Natural killer cell treated with Interleukin-12 subunit alpha and Interleukin-12 subunit beta and Interleukin-15 and Interleukin-18, amount 100 ng/mL, for 72 hours (primary cell): ENCODE measurements around the gene ENPP4. TPM values are rescaled to one million over a fixed set of nuclear protein-coding genes. Genes with fewer than 3 reads are reported as not detected.
"Not testable (repeated sequence)": the region's sequence is repeated elsewhere in the genome, so short reads cannot be mapped to it uniquely, and the experiment has no call there.

Source experiments
- ATAC-seq, 2 donors: fragments of 150-1000 bp; cut with Tn5 transposase in 1 of 2; sonication (Bioruptor Pico), chemical (Tn5 transposase) in 1 of 2; 2 replicates each; pipeline ENCODE4 v1.10.0; 2021
- DNase-seq: peaks from one replicate; pipeline ENCODE4 v3.0.0; 2022; ENCODE audit warnings: low spot score
- H3K27ac Mint-ChIP-seq, 2 donors: 1 replicate in 1 of 2; 2 replicates in 1 of 2; pipeline ENCODE4 v1.8.0; 2022; ENCODE audit warnings: mixed read lengths in 2 of 2, mild to moderate bottlenecking in 1 of 2, moderate library complexity in 1 of 2
- H3K27me3 Mint-ChIP-seq, 2 donors: 1 replicate in 1 of 2; 2 replicates in 1 of 2; pipeline ENCODE4 v1.8.0; 2022; ENCODE audit warnings: mixed read lengths in 2 of 2
- H3K36me3 Mint-ChIP-seq: one replicate; pipeline ENCODE4 v1.8.0; 2022; ENCODE audit warnings: mixed read lengths
- H3K4me1 Mint-ChIP-seq, 2 donors: 1 replicate in 1 of 2; 2 replicates in 1 of 2; pipeline ENCODE4 v1.8.0; 2022; ENCODE audit warnings: low read depth in 2 of 2, mixed read lengths in 2 of 2, mild to moderate bottlenecking in 1 of 2
- H3K4me3 Mint-ChIP-seq: one replicate; pipeline ENCODE4 v1.8.0; 2022; ENCODE audit warnings: mixed read lengths
- H3K9me3 Mint-ChIP-seq: 2 replicates; pipeline ENCODE4 v1.8.0; 2022; ENCODE audit warnings: mixed read lengths
- total RNA-seq, 2 donors: library from RNA; stranded (reverse); gene quantifications; one replicate each; pipeline ENCODE4 v1.2.3, GENCODE V29; 2022

The ENPP4 gene
- total RNA-seq, 2 donors from 2014 or later, result 7.6 to 25.5 TPM

- ATAC-seq, result no peak
- no peaks in the 10 kb centered on the region for H3K27me3 Mint-ChIP-seq
Observed at GRCh38 chr6:46105568-46105967, 24.2 kb upstream of the ENPP4 start.

DNA sequence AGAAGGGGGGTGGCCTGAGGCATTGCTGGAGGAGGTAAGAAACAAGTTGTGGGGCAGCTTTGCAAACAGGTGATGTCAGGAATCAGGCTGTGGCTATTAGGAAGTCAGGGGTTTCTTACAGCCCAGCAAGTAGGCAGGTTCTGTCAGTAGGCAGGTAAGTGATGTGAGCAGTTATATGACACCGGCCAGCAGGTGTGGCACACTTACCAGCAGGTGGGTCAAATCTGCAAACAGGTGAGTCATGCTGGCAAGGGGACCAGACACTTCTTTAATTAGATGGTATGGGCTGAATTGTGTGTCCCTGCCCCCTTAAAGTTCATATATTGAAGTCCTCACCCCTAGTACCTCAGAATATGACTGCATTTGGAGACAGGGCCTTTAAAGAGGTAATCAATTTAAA lies 16.4 kb upstream of the ENPP4 start:
- Mint-ChIP-seq H3K36me3 (no peaks in the 10 kb centered on the region), H3K27ac (no peak overlapping the region), H3K4me3 (no peak overlapping the region), H3K4me1 (peaks cover 10 to 41% of the 10 kb centered on the region in 2 donors), H3K27me3 (no peaks in the 10 kb centered on the region), H3K9me3 (peaks cover 3% of the 10 kb centered on the region)
- ATAC-seq (no peak), DNase-seq (no peak)

More at GRCh38 chr6:46105568-46105967, 24.2 kb upstream of the ENPP4 start:
- Mint-ChIP-seq H3K4me3 (no peak overlapping the region), H3K36me3 (no peaks in the 10 kb centered on the region), H3K4me1 (peaks cover 12 to 21% of the 10 kb centered on the region in 2 donors), H3K9me3 (no peaks in the 10 kb centered on the region), H3K27ac (peak overlapping the region in 1 of 2 donors; percentile 63)
- no peak for DNase-seq

GRCh38 chr6:46115634-46116033 lies 14.2 kb upstream of the ENPP4 start:
- no peaks in the 10 kb centered on the region for H3K27me3 Mint-ChIP-seq
- peaks cover 3% of the 10 kb centered on the region for H3K36me3 Mint-ChIP-seq
- H3K9me3 Mint-ChIP-seq, result peaks cover 3% of the 10 kb centered on the region
- ATAC-seq (no peak), DNase-seq (no peak)
- H3K27ac Mint-ChIP-seq, result no peak overlapping the region
- no peak overlapping the region for H3K4me3 Mint-ChIP-seq
- peaks cover 17 to 57% of the 10 kb centered on the region in 2 donors for H3K4me1 Mint-ChIP-seq

DNA sequence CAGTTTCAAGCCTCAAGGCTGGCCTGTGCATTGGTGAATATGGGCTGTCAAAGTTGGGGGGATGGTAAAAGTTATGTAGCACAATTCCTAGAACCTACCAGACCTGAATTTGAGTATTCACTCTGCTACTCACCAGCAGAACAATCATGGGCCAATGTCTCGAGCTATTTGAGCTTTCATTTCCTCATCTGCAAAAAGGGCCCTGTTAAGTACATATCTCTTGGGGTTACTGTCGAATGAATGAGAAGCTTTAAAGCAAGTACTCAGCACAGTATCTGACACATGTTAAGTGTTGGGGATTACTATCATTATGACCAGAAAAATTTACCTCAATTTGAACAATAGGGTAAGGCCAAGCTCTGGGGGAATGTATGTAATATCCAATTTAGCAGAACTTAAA lies 13.5 kb upstream of the ENPP4 start:
- Mint-ChIP-seq H3K9me3 (peaks cover 3% of the 10 kb centered on the region), H3K4me3 (no peak overlapping the region), H3K4me1 (peaks cover 17 to 55% of the 10 kb centered on the region in 2 donors), H3K27me3 (no peaks in the 10 kb centered on the region), H3K27ac (no peak overlapping the region), H3K36me3 (peaks cover 6% of the 10 kb centered on the region)
- DNase-seq, result no peak
- no peak for ATAC-seq

DNA sequence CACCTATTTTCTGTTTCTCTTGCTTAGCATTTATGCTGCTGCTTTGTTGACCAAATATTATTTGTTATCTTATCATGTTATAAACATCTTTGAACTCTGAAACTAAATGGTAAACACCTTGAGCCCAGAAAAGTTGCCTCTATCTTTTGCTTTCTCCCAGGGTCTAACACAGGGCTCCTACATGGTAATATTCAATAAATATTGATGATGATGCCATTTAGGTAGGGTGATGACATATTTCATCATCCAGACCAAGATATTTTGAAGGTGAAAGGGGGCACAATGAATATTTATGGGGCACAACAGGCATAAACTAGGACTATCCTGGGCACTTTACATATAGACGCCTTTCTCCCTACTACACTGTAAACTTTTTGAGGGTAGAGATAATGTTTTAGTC lies 11.6 kb upstream of the ENPP4 start:
- DNase-seq (no peak), ATAC-seq (no peak)
- H3K4me3 Mint-ChIP-seq, result no peak overlapping the region
- H3K27ac Mint-ChIP-seq, result peak overlapping the region in 1 of 2 donors; percentile 80
- H3K4me1 Mint-ChIP-seq, result peaks cover 19 to 61% of the 10 kb centered on the region in 2 donors
- no peaks in the 10 kb centered on the region for H3K27me3 Mint-ChIP-seq
- H3K9me3 Mint-ChIP-seq, result peaks cover 2% of the 10 kb centered on the region
- H3K36me3 Mint-ChIP-seq, result peaks cover 15% of the 10 kb centered on the region

DNA sequence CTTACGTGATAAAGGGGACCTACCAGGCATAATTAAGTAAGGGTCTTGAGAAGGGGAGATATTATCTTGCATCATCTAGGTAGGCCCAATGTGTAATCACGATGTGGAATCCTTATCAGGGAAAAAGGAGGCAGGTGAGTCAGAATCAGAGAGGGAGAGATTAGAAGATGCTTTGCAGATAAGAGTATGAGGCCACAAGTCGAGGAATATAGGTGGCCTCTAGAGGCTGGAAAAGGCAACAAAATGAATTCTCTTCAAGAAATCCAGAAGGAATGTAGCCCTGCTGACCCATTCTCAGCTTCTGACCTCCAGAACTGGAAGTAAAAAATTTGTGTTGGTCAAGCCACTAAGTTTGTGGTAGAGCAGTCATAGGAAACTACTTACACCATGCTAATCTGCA lies 11.0 kb upstream of the ENPP4 start:
- H3K27me3 Mint-ChIP-seq, result no peaks in the 10 kb centered on the region
- DNase-seq (no peak), ATAC-seq (no peak)
- peak overlapping the region in 1 of 2 donors; percentile 80 for H3K27ac Mint-ChIP-seq
- H3K36me3 Mint-ChIP-seq, result peaks cover 15% of the 10 kb centered on the region
- peaks cover 12 to 55% of the 10 kb centered on the region in 2 donors for H3K4me1 Mint-ChIP-seq
- H3K9me3 Mint-ChIP-seq, result peaks cover 2% of the 10 kb centered on the region
- no peak overlapping the region for H3K4me3 Mint-ChIP-seq

GRCh38 chr6:46119679-46120078 lies 10.1 kb upstream of the ENPP4 start:
- not testable (repeated sequence) for H3K27me3 Mint-ChIP-seq, ATAC-seq, H3K27ac Mint-ChIP-seq, H3K9me3 Mint-ChIP-seq, H3K4me3 Mint-ChIP-seq, DNase-seq
- Mint-ChIP-seq H3K4me1 (peaks cover 12 to 53% of the 10 kb centered on the region in 2 donors), H3K36me3 (peaks cover 15% of the 10 kb centered on the region)

DNA sequence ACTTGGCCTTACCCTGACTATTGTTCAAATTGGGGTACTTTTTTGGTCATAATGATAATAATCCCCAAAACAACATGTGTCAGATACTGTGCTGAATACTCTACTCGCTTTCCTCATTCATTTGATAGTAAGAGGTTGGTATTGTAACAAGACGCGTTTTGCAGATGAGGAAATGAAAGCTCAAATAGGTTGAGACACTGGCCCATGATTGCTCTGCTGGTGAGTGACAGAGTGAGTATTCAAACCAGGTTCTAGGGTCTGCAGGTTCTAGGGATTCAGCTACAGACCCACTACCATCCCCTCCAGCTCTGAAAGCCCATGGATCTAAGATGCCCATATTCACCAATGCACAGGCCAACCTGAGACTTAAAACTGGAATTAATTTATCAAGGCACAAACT lies 1.3 kb upstream of the ENPP4 start:
- ATAC-seq, result no peak
- H3K27ac Mint-ChIP-seq, result peak overlapping the region; percentile 94 to 97
- no peak for DNase-seq
- H3K27me3 Mint-ChIP-seq, result no peaks in the 10 kb centered on the region
- no peaks in the 10 kb centered on the region for H3K36me3 Mint-ChIP-seq
- H3K4me3 Mint-ChIP-seq, result peak overlapping the region; percentile 100
- H3K4me1 Mint-ChIP-seq, result peaks cover 38 to 48% of the 10 kb centered on the region in 2 donors
- H3K9me3 Mint-ChIP-seq, result no peaks in the 10 kb centered on the region

GRCh38 chr6:46129291-46129628 lies 529 bp upstream of the ENPP4 start:
- no peak for DNase-seq
- Mint-ChIP-seq H3K27ac (peak overlapping the region; percentile 94 to 97), H3K36me3 (no peaks in the 10 kb centered on the region), H3K4me1 (peaks cover 46 to 52% of the 10 kb centered on the region in 2 donors), H3K27me3 (no peaks in the 10 kb centered on the region), H3K9me3 (no peaks in the 10 kb centered on the region), H3K4me3 (peak overlapping the region; percentile 100)
- ATAC-seq, result peak in 1 of 2 donors; percentile 4

DNA sequence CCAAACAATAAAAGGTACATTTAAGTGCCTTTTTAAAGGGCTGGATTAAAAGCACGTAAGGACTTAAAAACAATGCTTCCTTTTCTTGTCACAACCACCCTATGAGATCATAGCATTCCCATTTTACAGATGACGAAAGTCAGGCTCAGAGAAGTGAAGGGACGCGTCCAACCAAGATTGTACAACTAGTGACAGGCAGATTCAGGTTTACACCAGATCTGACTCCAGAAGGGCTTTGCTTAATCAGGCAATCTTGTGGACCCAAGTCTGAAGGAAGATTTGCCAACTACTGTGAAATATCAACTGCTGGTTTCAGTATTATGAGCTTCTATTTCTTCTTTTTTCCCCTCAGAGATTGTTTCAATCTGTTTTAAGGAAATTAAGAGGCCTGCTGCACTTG lies 877 bp downstream of the ENPP4 start:
- H3K27ac Mint-ChIP-seq, result peak overlapping the region; percentile 94 to 97
- peaks cover 52 to 54% of the 10 kb centered on the region in 2 donors for H3K4me1 Mint-ChIP-seq

GRCh38 chr6:46131291-46131690 lies 1.5 kb downstream of the ENPP4 start:
- H3K27me3 Mint-ChIP-seq, H3K9me3 Mint-ChIP-seq, ATAC-seq, DNase-seq, H3K36me3 Mint-ChIP-seq: not testable (repeated sequence)
- peak overlapping the region in 1 of 2 donors; percentile 94 for H3K27ac Mint-ChIP-seq
- H3K4me1 Mint-ChIP-seq, result peaks cover 53 to 58% of the 10 kb centered on the region in 2 donors
- H3K4me3 Mint-ChIP-seq, result peak overlapping the region; percentile 60

More for the DNA sequence above, 877 bp downstream of the ENPP4 start:
- no peaks in the 10 kb centered on the region for H3K27me3 Mint-ChIP-seq
- H3K36me3 Mint-ChIP-seq, result no peaks in the 10 kb centered on the region
- peak overlapping the region; percentile 100 for H3K4me3 Mint-ChIP-seq
- no peak for ATAC-seq
- DNase-seq, result no peak
- H3K9me3 Mint-ChIP-seq, result no peaks in the 10 kb centered on the region

- Mint-ChIP-seq H3K4me3 (no peak overlapping the region), H3K27me3 (no peaks in the 10 kb centered on the region)
Observed at GRCh38 chr6:46134216-46134615, 4.4 kb downstream of the ENPP4 start.

GRCh38 chr6:46135176-46135575 lies 5.4 kb downstream of the ENPP4 start:
- Mint-ChIP-seq H3K4me3 (no peak overlapping the region), H3K9me3 (no peaks in the 10 kb centered on the region), H3K4me1 (peaks cover 60 to 63% of the 10 kb centered on the region in 2 donors), H3K36me3 (no peaks in the 10 kb centered on the region), H3K27me3 (no peaks in the 10 kb centered on the region), H3K27ac (peak overlapping the region in 1 of 2 donors; percentile 47)
- peak in 1 of 2 donors; percentile 56 for ATAC-seq
- no peak for DNase-seq

More at GRCh38 chr6:46134216-46134615, 4.4 kb downstream of the ENPP4 start:
- DNase-seq (no peak), ATAC-seq (no peak)
- Mint-ChIP-seq H3K36me3 (no peaks in the 10 kb centered on the region), H3K9me3 (no peaks in the 10 kb centered on the region), H3K4me1 (peaks cover 61 to 66% of the 10 kb centered on the region in 2 donors), H3K27ac (peak overlapping the region in 1 of 2 donors; percentile 45)

DNA sequence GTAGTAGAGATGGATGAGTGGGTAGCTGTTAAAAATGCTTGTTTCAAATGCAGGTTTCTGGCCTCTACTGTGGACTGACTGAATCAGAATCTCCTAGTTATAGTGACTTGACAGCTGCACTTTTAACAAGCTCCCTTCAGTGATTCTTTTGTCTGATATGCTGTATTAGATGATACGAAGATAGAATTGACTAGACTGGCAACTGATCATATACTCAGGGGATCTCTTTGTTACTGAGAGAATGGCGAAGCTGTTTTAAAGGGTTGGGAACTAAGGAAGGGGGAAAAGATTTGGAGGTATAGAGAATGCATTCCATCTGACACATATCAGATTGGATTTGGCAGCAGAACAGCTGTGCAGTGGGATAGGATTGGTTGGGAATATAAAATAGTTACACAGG lies 7.0 kb downstream of the ENPP4 start:
- DNase-seq (no peak), ATAC-seq (no peak)
- no peak overlapping the region for H3K4me3 Mint-ChIP-seq
- H3K36me3 Mint-ChIP-seq, result no peaks in the 10 kb centered on the region
- H3K4me1 Mint-ChIP-seq, result peaks cover 51 to 64% of the 10 kb centered on the region in 2 donors
- H3K27ac Mint-ChIP-seq, result no peak overlapping the region
- H3K27me3 Mint-ChIP-seq, result no peaks in the 10 kb centered on the region
- H3K9me3 Mint-ChIP-seq, result no peaks in the 10 kb centered on the region

GRCh38 chr6:46137387-46137786 lies 7.6 kb downstream of the ENPP4 start:
- ATAC-seq (peak; percentile 46 to 52), DNase-seq (no peak)
- H3K27ac Mint-ChIP-seq, result no peak overlapping the region
- H3K9me3 Mint-ChIP-seq, result no peaks in the 10 kb centered on the region
- H3K4me1 Mint-ChIP-seq, result peaks cover 49 to 61% of the 10 kb centered on the region in 2 donors
- no peak overlapping the region for H3K4me3 Mint-ChIP-seq
- no peaks in the 10 kb centered on the region for H3K36me3 Mint-ChIP-seq
- H3K27me3 Mint-ChIP-seq, result no peaks in the 10 kb centered on the region
